Measurements from ENCODE around the gene ME3.
"Not testable (repeated sequence)": the region's sequence is repeated elsewhere in the genome, so short reads cannot be mapped to it uniquely, and the experiment has no call there.

Gene ME3

GRCh38 chr11:86587264-86588193 is 84.9 kb downstream of the ME3 start:
- DNase-seq (ENCODE audit: low read depth): no peak

- DNase-seq (ENCODE audit: low read depth): no peak
These were observed 86.1 kb downstream of the ME3 start for GRCh38 chr11:86586307-86586706.

DNA sequence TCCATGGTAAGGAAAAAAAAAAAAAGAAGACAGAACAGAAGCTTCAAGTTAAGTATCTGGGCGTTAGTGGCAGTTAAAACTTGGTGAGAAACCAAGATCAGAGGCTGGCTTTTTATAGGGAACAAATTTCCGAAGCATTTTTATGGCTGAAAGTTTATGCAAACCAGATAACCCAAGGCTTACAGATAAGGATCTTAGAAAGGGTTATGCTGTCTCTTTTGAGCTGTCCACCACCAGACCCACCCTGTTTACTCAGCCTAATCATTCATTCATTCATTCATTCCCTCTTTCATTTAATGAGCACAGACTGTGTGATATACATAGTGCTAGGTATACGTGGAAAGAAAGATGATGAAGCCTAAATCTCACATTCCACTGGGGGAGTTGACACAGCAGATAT is 89.5 kb downstream of the ME3 start:
- no peak for DNase-seq (ENCODE audit: low read depth)

GRCh38 chr11:86580535-86580934 is 91.9 kb downstream of the ME3 start:
- DNase-seq (ENCODE audit: low read depth): no peak

- no peak for DNase-seq (ENCODE audit: low read depth)
These were observed 93.0 kb downstream of the ME3 start for GRCh38 chr11:86579406-86579731.

DNA sequence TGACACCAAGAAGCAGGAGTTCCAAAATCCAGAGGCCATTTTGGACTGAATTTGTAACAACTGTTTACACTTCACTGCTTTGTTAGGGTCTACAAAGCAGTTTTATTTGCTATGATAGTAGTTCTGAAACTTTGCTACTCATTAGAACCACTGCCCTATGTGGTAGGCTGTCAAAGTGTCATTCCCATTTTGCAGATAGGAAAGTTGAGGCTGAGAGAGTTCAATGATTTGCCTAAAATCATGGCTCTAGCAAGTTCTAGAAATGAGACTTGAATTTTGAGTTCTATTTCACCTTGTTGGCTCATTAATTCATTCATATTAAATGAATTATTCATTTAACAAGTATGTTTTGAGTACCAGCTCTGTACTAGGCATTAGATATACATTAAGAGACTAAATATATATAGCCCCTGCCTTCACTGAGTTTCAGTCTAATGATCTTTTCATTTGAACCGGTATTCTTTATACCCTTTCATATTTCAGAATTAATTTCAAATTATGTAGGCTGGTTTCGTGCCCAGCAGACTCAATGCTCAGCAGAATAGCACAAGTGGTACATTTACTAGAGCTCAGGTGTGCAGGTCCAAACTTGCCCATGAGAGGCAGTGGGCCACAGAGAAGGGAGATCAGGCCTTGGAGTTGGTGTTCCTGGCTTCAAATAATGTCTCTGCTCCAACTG is 93.5 kb downstream of the ME3 start:
- no peak for DNase-seq (ENCODE audit: low read depth)

GRCh38 chr11:86577644-86578636 is 94.5 kb downstream of the ME3 start:
- no peak for DNase-seq (ENCODE audit: low read depth)

DNA sequence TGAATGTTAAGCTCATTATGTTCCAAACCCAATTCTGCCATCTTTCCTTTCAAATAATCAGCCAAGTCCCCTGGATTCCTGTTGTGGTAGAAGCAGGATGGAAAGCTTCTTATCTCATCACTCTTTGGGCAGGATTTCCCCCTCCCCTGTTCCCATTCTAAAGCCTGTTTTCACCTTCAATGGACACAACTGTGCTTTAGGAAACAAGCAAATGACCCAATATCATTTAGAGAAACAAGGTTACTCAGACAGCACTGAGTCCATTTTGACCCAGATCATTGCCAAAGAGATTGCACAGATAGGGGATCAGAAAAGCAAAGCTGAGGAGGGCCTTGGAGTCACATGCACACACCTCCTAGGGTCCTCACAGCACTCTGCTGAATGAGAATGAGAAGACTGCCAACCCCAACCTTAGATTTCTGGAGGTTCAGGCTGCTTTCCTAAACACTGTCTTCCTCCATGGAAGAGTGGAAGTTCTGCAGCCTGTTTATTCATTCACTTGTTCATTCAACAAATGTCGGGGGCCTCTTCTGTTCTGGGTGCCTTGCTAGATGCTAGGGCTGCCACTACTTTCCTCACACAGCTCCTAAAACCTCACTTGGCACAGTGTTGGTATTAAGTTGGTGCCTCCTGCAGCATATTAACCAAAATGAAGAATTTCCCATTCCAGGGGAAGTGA is 95.3 kb downstream of the ME3 start:
- no peak for DNase-seq (ENCODE audit: low read depth)

GRCh38 chr11:86575927-86576326 is 96.5 kb downstream of the ME3 start:
- DNase-seq (ENCODE audit: low read depth): no peak

GRCh38 chr11:86575208-86575855 is 97.1 kb downstream of the ME3 start:
- DNase-seq (ENCODE audit: low read depth): no peak

- no peak for DNase-seq (ENCODE audit: low read depth)
These were observed 97.8 kb downstream of the ME3 start for GRCh38 chr11:86574493-86575207.

GRCh38 chr11:86571273-86571948 is 101.0 kb downstream of the ME3 start:
- DNase-seq (ENCODE audit: low read depth): no peak

DNA sequence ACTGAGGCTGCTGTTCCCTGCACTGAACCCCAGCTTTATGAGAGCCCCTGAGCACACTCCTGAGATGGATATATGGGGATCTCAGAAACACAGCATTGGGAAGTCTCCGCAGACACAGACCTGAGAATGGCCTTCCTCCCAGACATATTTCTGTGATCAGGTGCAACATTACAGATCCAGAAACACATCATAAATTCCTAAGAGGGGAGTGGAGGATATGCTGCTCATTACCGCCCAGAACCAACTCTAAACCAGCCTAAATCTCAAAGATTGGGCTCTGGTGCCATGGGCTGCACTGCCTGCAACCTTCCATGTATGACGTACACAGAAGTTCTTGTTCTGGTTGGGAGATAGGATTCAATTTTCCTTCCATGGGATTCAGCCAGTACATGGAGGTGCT is 102.0 kb downstream of the ME3 start:
- no peak for DNase-seq (ENCODE audit: low read depth)

DNA sequence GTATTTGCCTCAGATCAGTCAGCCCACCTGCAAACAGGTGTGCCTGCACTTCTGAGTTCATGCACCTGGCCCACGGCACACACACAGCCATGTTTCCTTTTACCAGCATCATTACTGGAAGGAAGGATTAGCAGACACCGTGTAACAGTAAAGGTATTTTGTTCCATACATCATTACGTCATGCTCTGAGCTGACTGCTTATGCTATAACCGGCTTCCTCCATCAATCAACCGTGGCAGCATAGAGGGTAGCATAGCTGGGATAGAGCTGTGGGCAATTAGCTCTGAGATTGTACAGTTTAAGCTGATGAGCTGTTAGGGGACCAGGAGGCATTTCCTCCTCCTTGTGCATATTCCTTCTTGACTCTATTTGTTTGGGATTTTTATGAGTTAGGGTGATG is 102.4 kb downstream of the ME3 start:
- no peak for DNase-seq (ENCODE audit: low read depth)

GRCh38 chr11:86569109-86569508 is 103.3 kb downstream of the ME3 start:
- no peak for DNase-seq (ENCODE audit: low read depth)

- no peak for DNase-seq (ENCODE audit: low read depth)
These were observed 106.6 kb downstream of the ME3 start for GRCh38 chr11:86565801-86566312.

- no peak for DNase-seq (ENCODE audit: low read depth)
These were observed 107.0 kb downstream of the ME3 start for GRCh38 chr11:86565388-86565787.

GRCh38 chr11:86562842-86563241 is 109.6 kb downstream of the ME3 start:
- not testable (repeated sequence) for DNase-seq (ENCODE audit: low read depth)

GRCh38 chr11:86559311-86559945 is 113.0 kb downstream of the ME3 start:
- DNase-seq (ENCODE audit: low read depth): no peak
